ENCODE measurements around the gene DGKG. TPM values are rescaled to one million over a fixed set of nuclear protein-coding genes. Genes with fewer than 3 reads are reported as not detected.

DGKG gene
- total RNA-seq, 3 donors from 2014 or later = 0.59 to 2.3 (median 2.1) TPM

DNA sequence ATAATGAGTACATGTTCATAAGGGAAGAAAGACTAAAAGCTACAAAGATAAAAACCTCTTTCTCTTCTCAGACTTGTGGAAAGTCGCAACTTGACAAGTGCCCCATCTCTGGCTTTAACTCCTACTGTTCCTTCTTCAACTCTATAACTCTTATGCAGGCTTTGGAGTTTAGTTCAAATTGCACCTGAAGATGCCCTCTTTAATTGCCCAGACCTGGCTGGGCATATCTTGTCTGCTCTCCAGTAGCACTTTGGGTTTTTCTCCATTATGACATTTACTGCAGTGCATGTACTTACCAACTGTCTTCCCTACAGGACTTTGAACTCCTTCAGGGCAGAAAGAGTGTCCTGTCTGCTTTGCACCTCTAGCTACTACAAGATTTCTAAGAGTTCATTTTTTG lies 32.4 kb downstream of the DGKG start:
- Histone ChIP-seq H3K4me1 (no peaks in the 10 kb centered on the region), H3K27ac (no peak overlapping the region)
- TF ChIP-seq POLR2A (IDR thresholded peaks at IDR 0.05) = no peak
- no peak for TF ChIP-seq POLR2AphosphoS5 (IDR thresholded peaks at IDR 0.05)
- TF ChIP-seq, protein P1, sequence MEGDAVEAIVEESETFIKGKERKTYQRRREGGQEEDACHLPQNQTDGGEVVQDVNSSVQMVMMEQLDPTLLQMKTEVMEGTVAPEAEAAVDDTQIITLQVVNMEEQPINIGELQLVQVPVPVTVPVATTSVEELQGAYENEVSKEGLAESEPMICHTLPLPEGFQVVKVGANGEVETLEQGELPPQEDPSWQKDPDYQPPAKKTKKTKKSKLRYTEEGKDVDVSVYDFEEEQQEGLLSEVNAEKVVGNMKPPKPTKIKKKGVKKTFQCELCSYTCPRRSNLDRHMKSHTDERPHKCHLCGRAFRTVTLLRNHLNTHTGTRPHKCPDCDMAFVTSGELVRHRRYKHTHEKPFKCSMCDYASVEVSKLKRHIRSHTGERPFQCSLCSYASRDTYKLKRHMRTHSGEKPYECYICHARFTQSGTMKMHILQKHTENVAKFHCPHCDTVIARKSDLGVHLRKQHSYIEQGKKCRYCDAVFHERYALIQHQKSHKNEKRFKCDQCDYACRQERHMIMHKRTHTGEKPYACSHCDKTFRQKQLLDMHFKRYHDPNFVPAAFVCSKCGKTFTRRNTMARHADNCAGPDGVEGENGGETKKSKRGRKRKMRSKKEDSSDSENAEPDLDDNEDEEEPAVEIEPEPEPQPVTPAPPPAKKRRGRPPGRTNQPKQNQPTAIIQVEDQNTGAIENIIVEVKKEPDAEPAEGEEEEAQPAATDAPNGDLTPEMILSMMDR (IDR thresholded peaks at IDR 0.05) = no peak

DNA sequence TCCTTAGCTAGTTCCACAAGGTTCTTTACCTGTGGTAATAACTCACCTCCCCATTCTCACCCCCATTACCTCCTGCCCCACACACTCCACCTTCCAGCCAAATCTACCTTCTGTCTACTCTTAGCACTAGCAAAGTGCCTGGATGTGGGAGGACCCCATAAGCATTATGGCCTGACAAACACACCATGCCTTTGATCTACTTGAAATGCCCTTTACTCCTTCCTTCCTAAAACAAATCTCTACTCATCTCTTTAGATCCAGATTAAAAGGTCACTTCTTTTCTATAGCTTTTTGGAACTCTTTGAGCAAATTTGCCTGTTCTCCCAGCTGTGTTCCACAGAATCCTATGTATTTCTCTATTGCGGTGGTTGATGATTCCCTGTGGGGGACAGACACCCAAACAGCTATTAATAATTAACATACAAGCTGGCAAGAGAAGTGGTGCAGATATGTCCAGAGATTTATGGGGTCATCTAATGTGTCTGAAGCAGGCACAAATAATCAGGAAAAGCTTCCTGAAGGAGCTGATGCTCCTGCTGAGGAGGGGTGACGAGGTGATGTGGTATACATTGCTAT lies 34.0 kb downstream of the DGKG start:
- H3K27ac ChIP-seq = no peak overlapping the region
- TF ChIP-seq POLR2A (IDR thresholded peaks at IDR 0.05) (no peak), POLR2AphosphoS5 (IDR thresholded peaks at IDR 0.05) (no peak)
- TF ChIP-seq, protein P1 (IDR thresholded peaks at IDR 0.05) = no peak
- intact Hi-C loops (cut with DNase I; ENCODE audit: low total_unique reads) = no loop called here
- H3K4me3 ChIP-seq = no peak overlapping the region
- DNase-seq (ENCODE audit: low spot score in 2 of 2) = no peak
- no peaks in the 10 kb centered on the region for H3K27me3 ChIP-seq
- H3K4me1 ChIP-seq = no peaks in the 10 kb centered on the region
- H3K9me3 ChIP-seq = no peaks in the 10 kb centered on the region
- H3K36me3 ChIP-seq = no peaks in the 10 kb centered on the region

More for the DNA sequence above, 32.4 kb downstream of the DGKG start:
- Histone ChIP-seq H3K36me3 (no peaks in the 10 kb centered on the region), H3K9me3 (no peaks in the 10 kb centered on the region), H3K27me3 (no peaks in the 10 kb centered on the region), H3K4me3 (no peak overlapping the region)
- no peak for DNase-seq (ENCODE audit: low spot score in 2 of 2)
- intact Hi-C loops (cut with DNase I; ENCODE audit: low total_unique reads) = no loop called here

GRCh38 chr3:186322761-186323160 lies 39.3 kb downstream of the DGKG start:
- H3K9me3 ChIP-seq = no peaks in the 10 kb centered on the region
- no peak for DNase-seq (ENCODE audit: low spot score in 2 of 2)
- intact Hi-C loops (cut with DNase I; ENCODE audit: low total_unique reads) = loop anchor here (5.0 kb wide), 1 partner anchor 585 kb away; no protein-coding TSS in a partner anchor
- H3K36me3 ChIP-seq = no peaks in the 10 kb centered on the region
- H3K27ac ChIP-seq = no peak overlapping the region
- no peaks in the 10 kb centered on the region for H3K27me3 ChIP-seq
- TF ChIP-seq, protein P1 (IDR thresholded peaks at IDR 0.05) = no peak
- TF ChIP-seq POLR2A (IDR thresholded peaks at IDR 0.05) (no peak), POLR2AphosphoS5 (IDR thresholded peaks at IDR 0.05) (no peak)
- H3K4me3 ChIP-seq = no peak overlapping the region
- no peaks in the 10 kb centered on the region for H3K4me1 ChIP-seq

DNA sequence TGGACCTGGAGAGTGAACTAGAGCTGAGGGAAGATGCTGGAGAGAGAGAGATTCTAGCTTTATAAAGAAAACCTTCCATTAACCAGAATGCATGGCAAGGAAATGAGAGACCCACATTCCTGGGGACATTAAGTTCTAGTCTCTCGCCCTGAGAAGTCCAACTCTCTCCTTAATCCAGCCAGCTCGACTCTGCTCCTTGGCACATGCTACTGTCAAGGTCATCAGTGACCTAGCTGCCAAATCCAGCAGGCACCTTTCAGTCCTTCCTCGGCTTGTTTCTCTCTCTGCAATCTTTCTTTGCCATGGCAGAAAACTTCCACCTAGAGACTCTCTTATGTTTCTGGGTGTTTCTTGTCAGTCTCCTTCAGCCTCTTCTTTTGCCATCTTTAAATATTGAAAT lies 40.3 kb downstream of the DGKG start:
- H3K4me1 ChIP-seq = no peaks in the 10 kb centered on the region
- H3K9me3 ChIP-seq = no peaks in the 10 kb centered on the region
- H3K36me3 ChIP-seq = no peaks in the 10 kb centered on the region
- H3K27ac ChIP-seq = no peak overlapping the region
- H3K4me3 ChIP-seq = no peak overlapping the region
- TF ChIP-seq, protein P1 (IDR thresholded peaks at IDR 0.05) = no peak
- TF ChIP-seq POLR2A (IDR thresholded peaks at IDR 0.05) (no peak), POLR2AphosphoS5 (IDR thresholded peaks at IDR 0.05) (no peak)
- intact Hi-C loops (cut with DNase I; ENCODE audit: low total_unique reads) = loop anchor here (5.0 kb wide), 1 partner anchor 584 kb away; no protein-coding TSS in a partner anchor
- H3K27me3 ChIP-seq = no peaks in the 10 kb centered on the region
- DNase-seq (ENCODE audit: low spot score in 2 of 2) = no peak

- H3K4me3 ChIP-seq = no peak overlapping the region
- TF ChIP-seq POLR2A (IDR thresholded peaks at IDR 0.05) (no peak), POLR2AphosphoS5 (IDR thresholded peaks at IDR 0.05) (no peak)
- TF ChIP-seq, protein P1 (IDR thresholded peaks at IDR 0.05) = no peak
- H3K27ac ChIP-seq = no peak overlapping the region
- no peaks in the 10 kb centered on the region for H3K27me3 ChIP-seq
- intact Hi-C loops (cut with DNase I; ENCODE audit: low total_unique reads) = loop anchor here (5.0 kb wide), 1 partner anchor 584 kb away; no protein-coding TSS in a partner anchor
- H3K36me3 ChIP-seq = no peaks in the 10 kb centered on the region
- no peak for DNase-seq (ENCODE audit: low spot score in 2 of 2)
- H3K9me3 ChIP-seq = no peaks in the 10 kb centered on the region
- H3K4me1 ChIP-seq = no peaks in the 10 kb centered on the region
Measured at GRCh38 chr3:186320862-186321568, 41.0 kb downstream of the DGKG start.

Data from breast epithelium (tissue), 4 donors.